SHP77 treated with DMSO at 0.1 percent for 48 hours (cell line): ENCODE data around the gene FAM13B.

Source experiments
- DNase-seq: peaks from one replicate; lab custom pipeline; 2025; lab: John Stamatoyannopoulos, UW

FAM13B gene

GRCh38 chr5:137894586-137894985, 138.3 kb downstream of the FAM13B start:
- no peak for DNase-seq

GRCh38 chr5:137891849-137892248, 141.0 kb downstream of the FAM13B start:
- no peak for DNase-seq

- no peak for DNase-seq
These were observed 142.0 kb downstream of the FAM13B start for GRCh38 chr5:137890845-137891244.

GRCh38 chr5:137888863-137889759, 143.8 kb downstream of the FAM13B start, which contains the start of gene PKD2L2:
Gene PKD2L2, plus strand, starts transcription at chr5:137889457. Its CDS starts 35 bp downstream, at chr5:137889492.
- no peak for DNase-seq

- DNase-seq = no peak
These were observed 144.4 kb downstream of the FAM13B start for GRCh38 chr5:137888466-137888862.
